Measurements from ENCODE around the gene NR6A1.

NR6A1 gene

GRCh38 chr9:124514125-124514524 is 257.0 kb downstream of the NR6A1 start:
- no peak for FAIRE-seq

GRCh38 chr9:124513376-124513994 is 257.6 kb downstream of the NR6A1 start:
- peak; percentile 25 for DNase-seq (ENCODE audit: insufficient read length)
- FAIRE-seq: no peak
- TF ChIP-seq POLR2AphosphoS5 (IDR thresholded peaks at IDR 0.05; ENCODE audit: low read depth, low read length) (no peak), POLR2A (IDR thresholded peaks at IDR 0.05; ENCODE audit: low read depth, low read length) (no peak), TAF1 (IDR thresholded peaks at IDR 0.05; ENCODE audit: borderline replicate concordance, low read depth, low read length) (no peak)

More at GRCh38 chr9:124514125-124514524, 257.0 kb downstream of the NR6A1 start:
- TF ChIP-seq POLR2A (IDR thresholded peaks at IDR 0.05; ENCODE audit: low read depth, low read length): no peak
- no peak for TF ChIP-seq TAF1 (IDR thresholded peaks at IDR 0.05; ENCODE audit: borderline replicate concordance, low read depth, low read length)
- no peak for TF ChIP-seq POLR2AphosphoS5 (IDR thresholded peaks at IDR 0.05; ENCODE audit: low read depth, low read length)
- DNase-seq (ENCODE audit: insufficient read length): no peak

GRCh38 chr9:124512806-124513204 is 258.3 kb downstream of the NR6A1 start:
- DNase-seq (ENCODE audit: insufficient read length): peak; percentile 18
- no peak for TF ChIP-seq TAF1 (IDR thresholded peaks at IDR 0.05; ENCODE audit: borderline replicate concordance, low read depth, low read length)
- no peak for TF ChIP-seq POLR2AphosphoS5 (IDR thresholded peaks at IDR 0.05; ENCODE audit: low read depth, low read length)
- no peak for TF ChIP-seq POLR2A (IDR thresholded peaks at IDR 0.05; ENCODE audit: low read depth, low read length)
- no peak for FAIRE-seq

GRCh38 chr9:124511891-124512805 is 259.0 kb downstream of the NR6A1 start:
- no peak for TF ChIP-seq TAF1 (IDR thresholded peaks at IDR 0.05; ENCODE audit: borderline replicate concordance, low read depth, low read length)
- TF ChIP-seq POLR2AphosphoS5 (IDR thresholded peaks at IDR 0.05; ENCODE audit: low read depth, low read length): no peak
- no peak for TF ChIP-seq POLR2A (IDR thresholded peaks at IDR 0.05; ENCODE audit: low read depth, low read length)
- DNase-seq (ENCODE audit: insufficient read length): peak; percentile 23
- FAIRE-seq: no peak

DNA sequence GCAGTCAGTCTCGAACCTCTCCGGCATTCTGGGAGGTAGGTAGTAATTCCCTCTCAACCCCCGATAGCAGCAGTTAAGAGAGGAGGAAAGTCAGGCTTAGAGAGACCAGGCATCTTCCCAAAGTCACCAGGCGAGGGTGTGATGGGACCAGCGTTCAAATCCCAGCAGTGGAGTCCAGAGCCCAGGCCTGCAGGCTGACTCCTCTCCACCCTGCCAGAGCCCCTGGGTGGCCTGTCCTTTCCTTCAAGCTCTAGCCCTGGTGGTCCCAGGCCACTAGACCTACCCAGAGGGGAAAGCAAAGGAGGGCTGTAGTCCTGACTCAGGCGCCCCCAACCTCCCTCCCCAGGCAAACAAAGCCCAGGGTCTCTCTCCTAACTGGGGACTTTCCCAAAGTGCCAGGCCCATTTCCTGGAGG is 259.7 kb downstream of the NR6A1 start:
- TF ChIP-seq POLR2AphosphoS5 (IDR thresholded peaks at IDR 0.05; ENCODE audit: low read depth, low read length) (no peak), POLR2A (IDR thresholded peaks at IDR 0.05; ENCODE audit: low read depth, low read length) (no peak)
- FAIRE-seq (no peak), DNase-seq (ENCODE audit: insufficient read length) (peak; percentile 19)

- DNase-seq (ENCODE audit: insufficient read length) (peak; percentile 14), FAIRE-seq (no peak)
- TF ChIP-seq POLR2A (IDR thresholded peaks at IDR 0.05; ENCODE audit: low read depth, low read length): no peak
- TF ChIP-seq POLR2AphosphoS5 (IDR thresholded peaks at IDR 0.05; ENCODE audit: low read depth, low read length): no peak
- no peak for TF ChIP-seq TAF1 (IDR thresholded peaks at IDR 0.05; ENCODE audit: borderline replicate concordance, low read depth, low read length)
These were observed 260.3 kb downstream of the NR6A1 start for GRCh38 chr9:124510650-124511425.

DNA sequence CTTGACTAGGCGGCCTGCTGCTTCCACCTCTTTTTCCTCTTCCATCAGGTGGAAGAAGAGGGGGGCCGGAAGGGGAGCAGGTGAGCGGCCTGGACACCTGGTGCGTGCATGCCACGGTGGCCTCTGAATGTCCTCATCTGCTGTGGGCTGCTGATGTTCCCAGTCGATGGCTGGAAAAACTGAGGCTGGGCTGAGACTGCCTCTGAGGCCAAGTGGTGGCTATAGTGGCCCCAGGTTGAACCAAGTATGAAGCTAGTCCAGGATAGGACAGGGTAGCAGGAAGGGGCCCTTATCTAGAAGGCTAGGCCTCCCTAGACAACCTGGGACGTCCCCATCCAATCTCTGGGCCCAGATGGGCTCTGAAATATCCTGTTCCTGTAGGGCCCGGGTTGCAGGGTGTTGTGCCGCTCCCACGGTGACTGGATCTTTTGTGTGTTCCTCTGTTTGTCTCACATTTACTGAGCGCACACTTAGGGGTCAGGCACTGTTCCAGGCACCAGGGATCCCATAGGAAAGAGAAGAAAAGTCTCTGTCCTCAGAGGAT is 263.2 kb downstream of the NR6A1 start:
- DNase-seq (ENCODE audit: insufficient read length) (no peak), FAIRE-seq (no peak)
- TF ChIP-seq POLR2A (IDR thresholded peaks at IDR 0.05; ENCODE audit: low read depth, low read length): no peak
- no peak for TF ChIP-seq TAF1 (IDR thresholded peaks at IDR 0.05; ENCODE audit: borderline replicate concordance, low read depth, low read length)
- TF ChIP-seq POLR2AphosphoS5 (IDR thresholded peaks at IDR 0.05; ENCODE audit: low read depth, low read length): no peak

- FAIRE-seq: no peak
These were observed 263.9 kb downstream of the NR6A1 start, which contains the start of gene NR5A1 for GRCh38 chr9:124506931-124507879. Gene NR5A1, minus strand, starts transcription at chr9:124507399. Its CDS starts 4,004 bp downstream, at chr9:124503395.

DNA sequence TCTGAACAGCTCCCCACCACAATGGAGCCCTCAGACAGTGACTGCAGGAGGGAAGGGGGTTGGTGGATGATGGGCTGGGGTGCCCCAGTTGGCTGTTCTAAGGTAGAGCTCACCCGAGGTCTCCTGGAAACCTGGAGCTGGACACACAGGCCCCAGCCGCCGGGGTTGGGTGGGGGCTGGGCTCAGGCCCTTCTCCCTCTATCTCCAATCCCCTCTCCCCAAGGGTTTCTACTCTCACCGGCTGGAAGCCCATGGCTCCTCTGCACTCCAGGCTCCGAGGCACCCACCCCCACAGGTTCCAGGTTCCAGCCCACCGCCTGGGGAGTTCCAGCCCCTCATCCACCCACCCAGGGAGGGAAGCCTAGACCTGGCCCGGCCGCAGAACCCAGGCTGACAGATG is 264.7 kb downstream of the NR6A1 start:
- no peak for FAIRE-seq
- TF ChIP-seq POLR2AphosphoS5 (IDR thresholded peaks at IDR 0.05; ENCODE audit: low read depth, low read length) (no peak), TAF1 (IDR thresholded peaks at IDR 0.05; ENCODE audit: borderline replicate concordance, low read depth, low read length) (no peak), POLR2A (IDR thresholded peaks at IDR 0.05; ENCODE audit: low read depth, low read length) (no peak)
- DNase-seq (ENCODE audit: insufficient read length): peak; percentile 15

More at GRCh38 chr9:124506931-124507879, 263.9 kb downstream of the NR6A1 start, which contains the start of gene NR5A1:
- no peak for TF ChIP-seq POLR2A (IDR thresholded peaks at IDR 0.05; ENCODE audit: low read depth, low read length)
- no peak for TF ChIP-seq TAF1 (IDR thresholded peaks at IDR 0.05; ENCODE audit: borderline replicate concordance, low read depth, low read length)
- TF ChIP-seq POLR2AphosphoS5 (IDR thresholded peaks at IDR 0.05; ENCODE audit: low read depth, low read length): no peak
- DNase-seq (ENCODE audit: insufficient read length): no peak

DNA sequence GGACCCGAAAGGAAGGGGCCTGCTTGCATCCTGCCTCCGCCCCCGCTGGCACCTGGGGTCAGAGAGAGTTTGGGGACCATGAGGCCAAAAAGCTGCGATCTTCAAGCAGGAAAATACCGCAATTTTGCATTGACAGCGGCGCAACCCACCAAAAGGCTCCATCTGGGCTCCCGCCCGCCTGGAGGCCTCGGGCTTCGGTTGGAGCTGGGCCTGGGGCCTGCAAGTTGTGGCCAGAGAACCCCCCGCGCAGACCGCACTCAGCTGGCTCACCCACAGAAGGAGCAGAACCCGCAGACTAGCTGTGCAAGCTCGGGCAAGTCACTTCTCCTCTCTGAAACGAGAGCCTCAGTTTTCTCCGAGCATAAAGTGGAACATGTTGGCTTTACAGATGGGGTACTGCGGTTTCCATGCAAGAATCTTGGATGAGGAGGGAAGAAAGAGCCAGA is 265.2 kb downstream of the NR6A1 start:
- TF ChIP-seq POLR2A (IDR thresholded peaks at IDR 0.05; ENCODE audit: low read depth, low read length) (no peak), POLR2AphosphoS5 (IDR thresholded peaks at IDR 0.05; ENCODE audit: low read depth, low read length) (no peak), TAF1 (IDR thresholded peaks at IDR 0.05; ENCODE audit: borderline replicate concordance, low read depth, low read length) (no peak)
- FAIRE-seq: no peak

More for the DNA sequence above, 265.2 kb downstream of the NR6A1 start:
- DNase-seq (ENCODE audit: insufficient read length): no peak

All from GM12892 (cell line).